ENCODE measurements around the gene ITPR3. TPM values are rescaled to one million over a fixed set of nuclear protein-coding genes. Genes with fewer than 3 reads are reported as not detected.

ITPR3 gene
- polyA plus RNA-seq, 3 donors from 2014 or later: 0.02 to 7.2 (median 1.1) TPM

GRCh38 chr6:33585403-33586107 lies 35.6 kb upstream of the ITPR3 start:
- peaks cover 11 to 12% of the 10 kb centered on the region in 2 donors for H3K4me1 Mint-ChIP-seq
- peaks cover 0 to 1% (median 1%) of the 10 kb centered on the region in 3 donors for H3K27me3 Mint-ChIP-seq (ENCODE audit: low read depth in 3 of 3)
- peak; percentile 86 to 88 (median 86) for DNase-seq
- no peaks in the 10 kb centered on the region for H3K9me3 Mint-ChIP-seq
- peak overlapping the region in 4 of 5 donors; percentile 6 to 36 (median 26) for H3K4me3 Mint-ChIP-seq
- no peaks in the 10 kb centered on the region for H3K36me3 Mint-ChIP-seq
- H3K27ac Mint-ChIP-seq: peak overlapping the region; percentile 79 to 90 (median 80)

DNA sequence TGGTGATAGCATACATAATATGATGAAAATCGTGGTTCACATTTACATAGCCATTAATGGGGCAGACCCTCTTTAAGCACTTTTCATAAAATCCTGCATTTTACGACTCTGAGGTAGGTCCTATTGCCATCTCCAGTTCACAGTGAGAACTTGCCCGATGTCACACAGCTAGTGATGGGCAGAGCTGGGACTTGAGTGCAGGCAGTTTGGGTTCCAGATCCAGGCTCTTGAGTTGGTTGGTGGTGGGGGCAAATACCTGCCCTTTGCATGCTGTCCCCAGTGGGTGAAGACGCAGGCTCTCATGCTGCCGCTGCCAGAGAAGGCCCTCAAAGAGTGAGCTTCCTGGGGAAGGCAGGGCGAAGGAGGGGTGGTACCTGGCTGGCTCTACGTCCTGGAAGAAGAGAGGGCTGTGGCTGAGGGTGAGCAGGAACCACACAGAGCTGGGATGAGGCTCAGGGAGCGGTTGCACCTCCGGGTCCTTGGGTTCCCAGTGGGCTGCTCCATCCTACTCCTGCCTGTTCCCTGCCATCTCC lies 34.9 kb upstream of the ITPR3 start:
- H3K27ac Mint-ChIP-seq: peak overlapping the region in 5 of 6 donors; percentile 23 to 90 (median 79)
- DNase-seq: no peak
- peak overlapping the region in 1 of 5 donors; percentile 20 for H3K4me3 Mint-ChIP-seq
- H3K36me3 Mint-ChIP-seq: no peaks in the 10 kb centered on the region
- peaks cover 0 to 1% (median 1%) of the 10 kb centered on the region in 3 donors for H3K27me3 Mint-ChIP-seq (ENCODE audit: low read depth in 3 of 3)
- H3K9me3 Mint-ChIP-seq: no peaks in the 10 kb centered on the region
- peaks cover 11 to 12% of the 10 kb centered on the region in 2 donors for H3K4me1 Mint-ChIP-seq

GRCh38 chr6:33587529-33587928 lies 33.6 kb upstream of the ITPR3 start:
- Mint-ChIP-seq H3K27ac (peak overlapping the region in 2 of 6 donors; percentile 42 to 76), H3K4me1 (peaks cover 12 to 15% of the 10 kb centered on the region in 2 donors), H3K4me3 (no peak overlapping the region), H3K36me3 (peaks cover 0 to 3% (median 0%) of the 10 kb centered on the region in 3 donors), H3K27me3 (ENCODE audit: low read depth in 3 of 3) (peaks cover 0 to 2% (median 1%) of the 10 kb centered on the region in 3 donors), H3K9me3 (no peaks in the 10 kb centered on the region)
- DNase-seq: no peak

GRCh38 chr6:33588894-33589293 lies 32.2 kb upstream of the ITPR3 start:
- DNase-seq: no peak
- Mint-ChIP-seq H3K27me3 (ENCODE audit: low read depth in 3 of 3) (peaks cover 1 to 2% (median 2%) of the 10 kb centered on the region in 3 donors), H3K4me3 (no peak overlapping the region), H3K36me3 (peaks cover 0 to 3% (median 0%) of the 10 kb centered on the region in 3 donors), H3K9me3 (no peaks in the 10 kb centered on the region), H3K27ac (no peak overlapping the region), H3K4me1 (peaks cover 19 to 23% of the 10 kb centered on the region in 2 donors)

DNA sequence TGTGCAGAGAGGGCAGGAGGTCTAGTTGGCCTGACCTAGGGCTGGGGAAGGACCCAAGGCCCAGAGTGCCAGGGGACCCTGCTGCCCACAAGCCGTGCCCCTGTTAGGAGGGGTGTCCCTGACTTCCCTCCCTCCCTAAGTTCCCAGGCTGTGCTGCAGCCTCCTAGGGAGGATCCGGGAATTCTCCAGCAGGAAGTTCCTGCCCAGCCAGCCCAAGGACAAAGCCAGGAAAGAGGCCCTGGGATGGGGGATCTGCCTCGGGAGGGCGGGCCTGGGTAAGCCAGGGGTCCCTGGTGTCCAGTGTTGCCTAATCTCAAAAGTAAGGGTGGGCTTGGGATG lies 31.8 kb upstream of the ITPR3 start:
- Mint-ChIP-seq H3K4me3 (no peak overlapping the region), H3K4me1 (peaks cover 19 to 23% of the 10 kb centered on the region in 2 donors), H3K36me3 (peaks cover 0 to 3% (median 0%) of the 10 kb centered on the region in 3 donors), H3K27ac (no peak overlapping the region), H3K9me3 (no peaks in the 10 kb centered on the region), H3K27me3 (ENCODE audit: low read depth in 3 of 3) (peaks cover 1 to 2% (median 2%) of the 10 kb centered on the region in 3 donors)
- no peak for DNase-seq

DNA sequence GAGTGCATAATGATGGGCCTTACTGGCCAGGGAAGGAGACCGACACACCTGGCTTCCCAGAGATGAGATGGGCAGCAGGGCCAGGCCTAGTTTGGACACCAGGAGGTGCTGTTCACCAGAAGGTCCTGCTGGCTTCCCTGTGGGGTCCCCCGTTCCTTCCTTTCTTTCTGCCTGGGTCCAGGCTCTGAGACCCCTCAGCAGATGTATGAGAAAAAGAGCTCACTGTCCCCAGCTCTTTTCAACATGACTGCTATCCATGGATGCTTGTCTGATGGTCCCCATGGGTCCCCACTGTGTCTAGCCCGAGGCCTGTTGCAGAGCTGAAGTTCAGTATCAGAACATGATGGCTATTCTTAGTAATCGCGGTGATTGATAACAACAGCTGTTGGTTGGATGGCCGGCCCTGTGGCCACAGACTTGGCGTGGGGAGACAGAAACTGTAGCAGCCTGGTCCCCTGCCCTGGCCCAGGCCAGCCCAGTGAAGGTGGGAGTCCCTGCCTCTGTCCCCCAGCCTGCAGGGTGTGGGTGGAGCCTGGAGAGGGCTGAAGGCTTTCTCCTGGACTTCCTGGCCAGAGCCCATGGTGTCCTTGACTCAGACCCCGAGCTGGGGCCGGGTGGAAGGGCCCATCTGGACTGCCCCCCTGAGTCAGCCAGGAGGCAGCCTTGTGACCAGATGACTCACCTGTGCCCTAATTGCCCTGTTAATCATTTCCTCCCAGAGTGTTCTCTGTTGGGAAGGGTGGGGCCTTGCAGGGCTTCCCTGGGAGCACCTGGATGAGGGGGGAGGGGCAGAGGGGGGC lies 31.2 kb upstream of the ITPR3 start:
- H3K4me1 Mint-ChIP-seq: peaks cover 19 to 25% of the 10 kb centered on the region in 2 donors
- no peak overlapping the region for H3K27ac Mint-ChIP-seq
- peaks cover 0 to 3% (median 0%) of the 10 kb centered on the region in 3 donors for H3K36me3 Mint-ChIP-seq
- no peaks in the 10 kb centered on the region for H3K9me3 Mint-ChIP-seq
- no peak overlapping the region for H3K4me3 Mint-ChIP-seq
- H3K27me3 Mint-ChIP-seq (ENCODE audit: low read depth in 3 of 3): peaks cover 2 to 3% (median 2%) of the 10 kb centered on the region in 3 donors
- DNase-seq: peak; percentile 32 to 44 (median 42)

- Mint-ChIP-seq H3K27me3 (ENCODE audit: low read depth in 3 of 3) (peaks cover 2 to 3% (median 2%) of the 10 kb centered on the region in 3 donors), H3K36me3 (peaks cover 0 to 3% (median 0%) of the 10 kb centered on the region in 3 donors), H3K27ac (peak overlapping the region in 1 of 6 donors; percentile 64), H3K4me1 (peaks cover 13 to 24% of the 10 kb centered on the region in 2 donors), H3K4me3 (no peak overlapping the region), H3K9me3 (no peaks in the 10 kb centered on the region)
- DNase-seq: no peak
These were observed 30.5 kb upstream of the ITPR3 start for GRCh38 chr6:33590531-33591198.

GRCh38 chr6:33591424-33592032 lies 29.6 kb upstream of the ITPR3 start:
- H3K4me1 Mint-ChIP-seq: peaks cover 7 to 20% of the 10 kb centered on the region in 2 donors
- H3K9me3 Mint-ChIP-seq: no peaks in the 10 kb centered on the region
- H3K36me3 Mint-ChIP-seq: peaks cover 0 to 3% (median 0%) of the 10 kb centered on the region in 3 donors
- H3K27me3 Mint-ChIP-seq (ENCODE audit: low read depth in 3 of 3): peaks cover 2 to 3% (median 2%) of the 10 kb centered on the region in 3 donors
- peak overlapping the region in 2 of 6 donors; percentile 10 to 12 for H3K27ac Mint-ChIP-seq
- DNase-seq: no peak
- H3K4me3 Mint-ChIP-seq: no peak overlapping the region

- DNase-seq: no peak
- Mint-ChIP-seq H3K27ac (peak overlapping the region in 4 of 6 donors; percentile 28 to 65 (median 50)), H3K36me3 (peaks cover 0 to 3% (median 0%) of the 10 kb centered on the region in 3 donors), H3K9me3 (no peaks in the 10 kb centered on the region), H3K27me3 (ENCODE audit: low read depth in 3 of 3) (peaks cover 2 to 3% (median 2%) of the 10 kb centered on the region in 3 donors), H3K4me3 (peak overlapping the region in 3 of 5 donors; percentile 57 to 78 (median 63)), H3K4me1 (peaks cover 13 to 23% of the 10 kb centered on the region in 2 donors)
These were observed 28.9 kb upstream of the ITPR3 start for GRCh38 chr6:33592280-33592594.

GRCh38 chr6:33592595-33593413 lies 28.3 kb upstream of the ITPR3 start:
- peak overlapping the region in 4 of 6 donors; percentile 2 to 73 (median 44) for H3K27ac Mint-ChIP-seq
- peak overlapping the region; percentile 42 to 79 (median 72) for H3K4me3 Mint-ChIP-seq
- no peaks in the 10 kb centered on the region for H3K9me3 Mint-ChIP-seq
- peak; percentile 27 to 51 (median 44) for DNase-seq
- peaks cover 2 to 3% (median 3%) of the 10 kb centered on the region in 3 donors for H3K27me3 Mint-ChIP-seq (ENCODE audit: low read depth in 3 of 3)
- peaks cover 18 to 28% of the 10 kb centered on the region in 2 donors for H3K4me1 Mint-ChIP-seq
- peaks cover 0 to 3% (median 0%) of the 10 kb centered on the region in 3 donors for H3K36me3 Mint-ChIP-seq

- Mint-ChIP-seq H3K4me1 (peaks cover 18 to 28% of the 10 kb centered on the region in 2 donors), H3K36me3 (peaks cover 0 to 3% (median 0%) of the 10 kb centered on the region in 3 donors), H3K9me3 (no peaks in the 10 kb centered on the region), H3K27me3 (ENCODE audit: low read depth in 3 of 3) (peaks cover 2 to 3% (median 2%) of the 10 kb centered on the region in 3 donors), H3K27ac (peak overlapping the region in 4 of 6 donors; percentile 2 to 69 (median 36)), H3K4me3 (peak overlapping the region; percentile 42 to 79 (median 72))
- DNase-seq: no peak
These were observed 27.8 kb upstream of the ITPR3 start for GRCh38 chr6:33593414-33593727.

DNA sequence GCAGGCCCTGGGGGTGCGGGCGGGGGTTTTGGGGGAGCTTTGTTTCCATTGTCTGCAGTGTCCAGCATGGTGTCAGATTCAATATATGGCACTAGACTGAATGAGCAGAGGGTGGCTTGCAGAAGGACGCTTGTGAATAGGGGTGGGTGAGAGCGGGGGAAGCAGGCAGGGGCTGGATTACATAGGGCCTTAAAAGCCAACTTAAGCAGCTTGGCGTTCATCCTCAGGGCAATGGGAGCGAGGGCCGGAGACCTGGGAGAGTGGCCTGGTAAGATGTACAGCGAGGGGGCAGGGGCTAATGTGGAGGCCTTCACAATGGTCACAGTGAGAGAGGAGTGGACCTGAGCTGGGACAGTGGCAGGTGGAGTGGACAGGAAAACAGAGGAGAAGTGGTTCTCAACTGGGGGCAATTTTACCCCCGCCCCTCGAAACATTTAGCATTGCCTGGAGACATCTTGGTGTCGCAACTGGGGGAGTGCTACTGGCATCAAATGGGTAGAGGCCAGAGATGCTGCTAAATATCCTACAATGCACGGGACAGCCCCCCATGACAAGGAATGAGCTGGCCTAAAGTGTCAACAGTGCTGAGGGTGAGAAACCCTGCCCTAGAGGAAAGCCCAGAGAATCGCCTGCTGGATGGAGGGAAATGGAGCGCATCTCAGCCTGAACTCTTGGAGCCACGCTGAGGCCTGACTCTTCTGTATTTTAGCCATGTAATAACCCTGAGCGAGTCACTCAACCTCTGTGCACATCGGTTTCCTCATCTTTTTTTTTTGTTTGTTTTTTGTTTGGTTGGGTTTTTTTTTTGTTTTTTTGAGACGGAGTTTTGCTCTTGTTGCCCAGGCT lies 25.9 kb upstream of the ITPR3 start:
- H3K36me3 Mint-ChIP-seq: peaks cover 0 to 3% (median 0%) of the 10 kb centered on the region in 3 donors
- no peak for DNase-seq
- peaks cover 2 to 3% (median 2%) of the 10 kb centered on the region in 3 donors for H3K27me3 Mint-ChIP-seq (ENCODE audit: low read depth in 3 of 3)
- H3K4me1 Mint-ChIP-seq: peaks cover 18 to 35% of the 10 kb centered on the region in 2 donors
- no peak overlapping the region for H3K4me3 Mint-ChIP-seq
- H3K27ac Mint-ChIP-seq: peak overlapping the region in 2 of 6 donors; percentile 42 to 49
- H3K9me3 Mint-ChIP-seq: no peaks in the 10 kb centered on the region

Data from immature natural killer cell (primary cell).